NCI-H774 (cell line): Measurements from ENCODE around the gene TMEM143.
A peak's percentile ranks its signal among the peaks of the same experiment; 100 is the strongest.
"Not testable (repeated sequence)": the region's sequence is repeated elsewhere in the genome, so short reads cannot be mapped to it uniquely, and the experiment has no call there.

Source experiments
- DNase-seq: peaks from one replicate; lab custom pipeline; 2025; lab: John Stamatoyannopoulos, UW

TMEM143 gene

DNA sequence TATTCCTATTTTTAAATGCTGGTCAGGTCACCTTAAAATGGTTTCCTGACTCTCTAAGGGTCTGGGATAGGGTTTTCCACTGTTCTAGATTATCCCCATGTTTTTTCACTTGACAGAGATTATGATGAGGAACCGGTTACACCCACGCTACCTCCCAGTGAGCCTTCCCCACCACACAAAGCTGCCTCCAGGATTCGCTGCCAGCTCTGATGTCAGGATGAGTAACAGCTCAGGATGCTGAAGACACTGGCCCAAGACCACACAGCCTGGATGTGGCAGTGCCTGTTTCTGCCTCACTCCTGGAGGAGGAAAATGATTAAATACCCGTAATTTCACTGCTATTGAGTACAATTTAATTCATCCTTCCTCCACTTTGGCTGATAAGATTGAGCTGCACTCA, 70.9 kb downstream of the TMEM143 start:
- no peak for DNase-seq

DNA sequence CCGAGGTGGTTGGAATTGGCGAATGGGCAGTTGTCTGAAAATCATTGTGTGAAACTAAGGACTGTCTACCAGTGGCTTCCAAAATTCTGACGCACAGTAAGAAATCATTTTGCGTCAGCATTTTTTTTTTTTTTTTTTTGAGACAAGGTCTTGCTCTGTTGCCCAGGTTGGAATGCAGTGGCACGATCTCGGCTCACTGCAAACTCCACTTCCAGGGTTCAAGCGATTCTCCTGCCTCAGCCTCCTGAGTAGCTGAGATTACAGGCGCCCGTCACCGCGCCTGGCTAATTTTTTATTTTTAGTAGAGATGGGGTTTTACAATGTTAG, 72.3 kb downstream of the TMEM143 start:
- DNase-seq: not testable (repeated sequence)

DNA sequence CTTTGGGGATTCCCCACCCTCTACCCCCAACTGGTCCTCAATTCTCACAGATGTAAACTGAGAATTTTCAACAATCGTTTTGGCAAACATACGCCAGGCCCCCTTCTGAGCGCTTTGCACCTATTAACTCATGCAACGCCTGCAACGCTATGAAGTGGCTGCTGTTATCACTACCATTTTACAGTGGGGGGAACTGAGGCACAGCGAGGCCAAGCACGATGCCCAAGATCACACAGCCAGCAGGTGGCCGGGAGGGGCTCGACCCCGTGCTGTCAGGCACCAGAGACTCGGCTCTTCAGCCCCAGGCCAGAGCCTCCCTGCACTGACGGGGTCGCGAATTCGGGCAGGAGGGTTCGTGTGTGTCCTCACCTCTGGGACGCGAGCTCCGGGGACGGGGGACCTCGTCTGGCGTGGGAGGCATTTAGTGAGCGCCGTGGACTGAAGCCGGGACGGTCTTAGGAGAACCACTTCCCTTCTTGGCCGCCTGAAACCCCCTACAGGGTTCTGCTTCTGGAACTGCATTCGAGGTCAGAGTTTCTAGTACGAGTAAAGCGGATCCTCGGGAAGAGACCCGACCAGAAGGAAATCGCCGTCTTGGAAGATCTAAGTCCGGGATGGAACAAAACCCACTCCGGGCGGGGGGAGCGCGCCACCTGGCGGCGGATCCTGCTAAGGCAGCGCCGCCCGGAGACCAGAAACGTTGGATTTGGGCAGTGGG, 72.8 kb downstream of the TMEM143 start:
- peak; percentile 29 for DNase-seq

DNA sequence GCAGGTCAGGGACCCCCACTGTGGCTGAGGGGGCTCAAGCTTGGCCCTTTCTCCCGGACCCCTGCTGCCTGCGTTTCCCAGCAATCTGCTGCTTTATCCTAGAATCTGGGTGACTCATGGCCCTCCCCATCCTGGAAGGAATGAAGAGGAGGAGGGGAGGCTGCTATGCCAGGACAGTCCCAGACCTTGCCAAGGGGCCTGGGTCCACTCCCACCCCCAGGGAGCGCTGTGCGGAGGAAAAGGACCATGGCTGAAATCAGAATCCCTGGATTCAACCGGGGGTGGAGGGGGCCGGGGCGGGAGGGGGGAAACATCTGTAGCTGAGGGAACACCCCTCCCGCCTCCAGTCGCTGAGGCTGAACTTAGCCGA, 73.4 kb downstream of the TMEM143 start:
- DNase-seq: no peak

DNA sequence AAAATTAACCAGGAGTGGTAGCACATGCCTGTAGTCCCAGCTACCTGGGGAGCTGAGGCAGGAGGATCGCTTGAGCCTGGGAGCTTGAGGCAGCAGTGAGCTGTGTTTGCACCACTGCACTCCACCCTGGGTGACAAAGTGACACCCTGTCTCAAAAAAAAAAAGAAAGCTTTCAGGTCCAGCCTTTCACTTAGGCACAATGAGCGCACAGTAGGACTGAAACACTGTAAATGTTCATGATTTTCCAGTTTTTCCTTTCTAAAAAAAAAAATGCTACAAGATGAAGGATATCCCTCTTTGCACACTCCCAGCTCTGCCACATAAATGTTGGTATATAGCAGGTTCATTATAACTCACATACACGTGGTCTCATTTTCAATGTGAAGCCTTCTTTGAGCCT, 76.0 kb downstream of the TMEM143 start:
- DNase-seq: no peak

DNA sequence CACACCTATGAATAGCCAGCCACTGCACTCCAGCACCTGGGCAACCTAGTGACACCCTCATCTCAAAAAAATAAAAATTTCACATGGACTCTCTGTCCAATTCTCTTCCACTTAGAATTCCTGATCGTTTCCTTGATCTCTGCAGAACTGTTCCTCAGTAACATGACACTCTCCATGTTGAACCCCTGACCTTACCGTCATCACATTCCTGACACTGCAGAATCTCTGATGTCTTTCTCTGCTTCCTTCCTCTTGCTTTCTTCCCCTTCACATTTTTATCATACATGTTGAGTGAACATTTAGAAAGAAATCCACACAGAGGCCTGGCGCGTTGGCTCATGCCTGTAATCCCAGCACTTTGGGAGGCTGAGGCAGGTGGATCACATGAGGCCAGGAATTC, 78.8 kb downstream of the TMEM143 start:
- DNase-seq: no peak

DNA sequence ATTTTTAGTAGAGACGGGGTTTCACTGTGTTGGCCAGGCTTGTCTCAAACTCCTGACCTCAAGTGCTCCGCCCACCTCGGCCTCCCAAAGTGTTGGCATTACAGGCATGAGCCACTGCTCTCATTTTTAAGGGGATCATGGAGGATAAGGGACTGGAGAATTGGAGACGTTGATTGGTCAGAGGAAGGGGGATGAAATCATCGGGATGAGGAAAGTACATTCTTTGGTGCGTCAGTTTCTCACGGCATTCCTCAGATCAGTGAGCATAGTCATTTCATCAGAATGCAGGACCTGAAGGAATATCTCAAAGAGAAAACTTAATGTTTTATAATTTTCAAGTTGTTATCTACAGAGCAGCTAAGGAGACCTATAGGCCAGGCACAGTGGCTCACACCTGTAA, 79.8 kb downstream of the TMEM143 start:
- DNase-seq: no peak
